HL-60 (cell line): ENCODE measurements around the gene UPP2.

ENCODE experiments used
- POLR2AphosphoS5 ChIP-seq: IDR thresholded peaks from 2 replicates; pipeline ENCODE4 v1.6.1; 2012; ENCODE audit warnings: low read depth
- TF ChIP-seq, protein P1 (sequence below): IDR thresholded peaks from one replicate; pipeline ENCODE4 v1.5.1; 2011; ENCODE audit warnings: low read length, control low read depth, inconsistent platforms; ENCODE audit not compliant: insufficient read depth

DNA sequence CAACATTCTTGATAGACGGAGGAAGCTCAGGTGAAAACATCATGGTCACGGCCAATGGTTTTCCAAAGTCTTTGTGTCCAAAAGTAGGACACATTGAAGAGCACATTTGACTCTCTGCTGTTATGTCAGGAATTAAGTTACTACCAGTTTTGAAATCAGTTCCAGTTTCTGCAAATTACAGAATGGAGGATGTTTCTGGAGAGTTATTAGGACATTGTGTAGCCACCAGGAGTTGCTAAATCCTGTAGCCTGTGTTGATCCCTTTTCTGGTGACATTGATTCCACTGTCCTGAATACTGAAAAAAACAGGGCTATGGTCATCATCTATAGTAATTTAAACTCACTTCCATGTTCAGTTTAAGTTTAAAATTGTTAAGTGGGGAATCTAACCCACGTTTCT is 15.3 kb downstream of the UPP2 start:
- TF ChIP-seq, protein P1, sequence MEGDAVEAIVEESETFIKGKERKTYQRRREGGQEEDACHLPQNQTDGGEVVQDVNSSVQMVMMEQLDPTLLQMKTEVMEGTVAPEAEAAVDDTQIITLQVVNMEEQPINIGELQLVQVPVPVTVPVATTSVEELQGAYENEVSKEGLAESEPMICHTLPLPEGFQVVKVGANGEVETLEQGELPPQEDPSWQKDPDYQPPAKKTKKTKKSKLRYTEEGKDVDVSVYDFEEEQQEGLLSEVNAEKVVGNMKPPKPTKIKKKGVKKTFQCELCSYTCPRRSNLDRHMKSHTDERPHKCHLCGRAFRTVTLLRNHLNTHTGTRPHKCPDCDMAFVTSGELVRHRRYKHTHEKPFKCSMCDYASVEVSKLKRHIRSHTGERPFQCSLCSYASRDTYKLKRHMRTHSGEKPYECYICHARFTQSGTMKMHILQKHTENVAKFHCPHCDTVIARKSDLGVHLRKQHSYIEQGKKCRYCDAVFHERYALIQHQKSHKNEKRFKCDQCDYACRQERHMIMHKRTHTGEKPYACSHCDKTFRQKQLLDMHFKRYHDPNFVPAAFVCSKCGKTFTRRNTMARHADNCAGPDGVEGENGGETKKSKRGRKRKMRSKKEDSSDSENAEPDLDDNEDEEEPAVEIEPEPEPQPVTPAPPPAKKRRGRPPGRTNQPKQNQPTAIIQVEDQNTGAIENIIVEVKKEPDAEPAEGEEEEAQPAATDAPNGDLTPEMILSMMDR = no peak
- TF ChIP-seq POLR2AphosphoS5 = no peak
